GM19099 (cell line): ENCODE data around the gene LITAF.

Source experiments
- POLR2A ChIP-seq: IDR thresholded peaks from 3 replicates; pipeline ENCODE4 v1.6.1; 2011; ENCODE audit warnings: low read depth; ENCODE audit not compliant: insufficient read length; ENCODE audit errors: extremely low read depth

The LITAF gene

DNA sequence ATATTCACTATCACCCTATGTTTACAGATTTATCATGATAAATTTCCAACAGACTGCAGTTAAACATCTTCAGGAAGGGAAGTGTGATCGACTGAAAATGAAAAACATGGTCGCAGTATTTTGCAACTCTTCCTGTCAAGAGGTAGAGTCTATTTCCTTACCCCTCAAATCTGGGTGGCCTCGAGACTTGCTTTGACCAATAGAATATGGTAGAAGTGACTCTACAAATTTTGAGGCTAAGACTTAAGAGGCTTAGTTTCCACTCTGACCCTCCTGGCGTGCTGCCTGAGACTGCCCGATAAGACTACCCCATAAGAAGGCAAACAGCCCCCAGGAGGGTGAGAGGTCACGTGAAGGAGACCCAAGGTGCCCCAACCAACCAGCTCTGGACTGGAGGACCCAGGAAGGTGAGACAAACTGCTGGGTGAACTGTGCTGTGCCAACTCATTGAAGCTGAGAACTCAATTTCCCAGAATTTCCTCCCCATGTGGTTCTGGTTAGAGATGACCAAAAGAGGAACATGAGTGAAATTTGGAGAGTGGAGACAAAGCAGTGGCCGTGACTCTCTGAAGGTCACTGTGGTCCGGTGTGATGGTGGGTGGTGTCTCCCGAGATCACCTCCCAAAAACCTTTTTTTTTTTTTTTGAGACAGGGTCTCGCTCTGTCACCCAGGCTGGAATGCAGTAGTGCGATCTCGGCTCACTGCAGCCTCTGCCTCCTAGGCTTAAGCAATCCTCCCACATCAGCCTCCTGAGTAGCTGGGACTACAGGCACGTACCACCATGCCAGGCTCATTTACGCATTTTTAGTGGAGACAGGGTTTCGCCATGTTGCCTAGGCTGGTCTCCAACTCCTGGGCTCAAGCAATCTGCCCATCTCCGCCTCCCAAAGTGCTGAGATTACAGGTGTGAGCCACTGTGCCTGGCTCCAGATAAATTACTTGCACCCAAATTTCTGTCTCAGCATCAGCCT is 38.2 kb upstream of the LITAF start:
- no peak for TF ChIP-seq POLR2A

DNA sequence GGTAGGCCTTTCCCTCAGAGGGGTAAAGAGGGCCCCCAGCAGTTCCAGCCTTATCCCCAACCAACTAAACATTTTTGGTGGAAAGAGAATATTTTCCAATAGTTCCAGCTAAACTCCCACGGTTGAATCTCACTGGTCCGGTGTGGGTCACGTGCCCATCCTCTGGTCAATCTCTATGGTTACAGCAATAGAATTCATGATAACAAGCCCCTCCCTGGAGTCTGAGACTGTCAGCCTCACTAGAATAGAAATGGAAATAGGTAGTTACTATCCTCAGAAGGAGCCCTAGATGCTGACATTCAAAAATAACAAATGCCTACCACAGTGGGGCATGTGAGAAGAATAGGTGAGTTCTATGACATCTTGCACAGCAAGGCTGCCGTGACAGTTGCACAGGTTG is 37.5 kb upstream of the LITAF start:
- TF ChIP-seq POLR2A = no peak

DNA sequence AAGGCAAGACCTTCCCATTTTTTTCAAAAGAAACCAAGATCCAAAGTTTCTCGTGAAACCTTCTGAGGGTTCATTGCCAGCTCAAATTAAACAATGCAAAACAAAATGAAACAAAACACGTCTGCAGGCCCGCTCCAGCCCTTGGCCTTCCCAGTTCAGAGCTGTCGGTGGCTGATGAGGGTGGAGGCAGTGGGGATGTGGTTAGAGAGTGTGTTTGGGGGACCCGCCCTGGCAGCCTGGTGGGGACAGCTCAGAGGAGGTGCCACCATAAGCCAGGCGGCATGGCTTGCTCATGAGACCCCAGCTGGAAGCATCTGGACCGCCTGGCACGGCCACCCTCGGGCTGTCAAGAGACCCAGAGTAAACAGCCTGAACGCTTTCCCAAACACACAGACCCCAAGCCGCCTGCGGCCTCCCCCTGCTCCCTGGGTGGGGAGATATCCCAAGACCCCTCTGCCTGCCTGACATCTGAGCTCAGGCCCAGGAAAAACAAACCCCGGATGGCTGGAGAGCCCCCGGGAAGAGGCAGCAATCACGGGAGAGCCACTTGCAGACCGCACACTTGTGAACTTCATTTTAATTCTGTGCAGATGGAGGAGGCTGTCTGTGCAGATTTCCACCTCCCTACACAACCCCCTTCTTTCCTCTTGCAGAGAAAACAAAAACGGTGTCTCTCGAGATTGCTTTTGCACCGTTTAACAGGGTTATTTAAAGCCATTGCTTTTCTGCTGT is 35.4 kb upstream of the LITAF start:
- peak; percentile 27 for TF ChIP-seq POLR2A

DNA sequence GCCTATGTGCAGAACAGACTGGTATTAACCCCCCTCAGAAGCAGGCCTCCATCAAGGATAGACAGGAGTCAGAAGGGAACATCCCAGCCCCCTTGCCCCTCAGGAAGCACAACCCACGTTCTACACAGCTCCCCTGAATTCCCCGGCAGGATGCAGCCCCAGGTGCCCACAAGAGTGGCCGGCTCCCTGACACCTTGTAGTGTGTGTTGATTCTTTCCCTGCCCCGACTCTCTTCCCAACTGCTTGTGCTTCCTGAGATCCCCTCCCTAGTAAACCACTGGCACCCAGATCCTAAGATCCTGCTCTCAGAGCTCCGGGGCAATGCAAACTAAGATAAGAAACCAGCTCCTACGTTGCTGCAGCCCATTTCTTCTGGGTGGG is 34.8 kb upstream of the LITAF start:
- TF ChIP-seq POLR2A = no peak

GRCh38 chr16:11620243-11621003 is 33.7 kb upstream of the LITAF start:
- no peak for TF ChIP-seq POLR2A

DNA sequence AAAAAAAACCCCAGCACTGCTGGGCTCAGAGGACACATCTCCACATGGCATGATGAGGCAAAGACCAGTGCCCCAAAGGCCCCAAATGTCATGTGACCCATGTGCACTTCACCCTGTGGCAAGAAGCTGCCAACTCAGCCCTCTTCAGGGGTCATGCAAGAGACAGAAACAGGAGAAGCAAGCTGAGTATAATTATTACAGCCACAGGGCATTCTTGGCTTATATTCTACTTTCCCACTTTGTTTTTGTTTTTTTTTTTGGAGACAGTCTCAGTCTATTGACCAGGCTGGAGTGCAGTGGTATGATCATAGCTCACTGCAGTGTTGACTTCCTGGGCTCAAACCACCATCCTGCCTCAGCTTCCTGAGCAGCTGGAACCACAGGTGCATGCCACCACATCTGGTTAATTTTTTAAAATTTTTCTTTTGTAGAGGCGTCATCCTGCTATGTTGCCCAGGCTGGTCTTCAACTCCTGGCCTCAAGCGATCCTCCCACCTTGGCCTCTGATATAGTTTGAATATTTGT is 32.7 kb upstream of the LITAF start:
- TF ChIP-seq POLR2A = no peak

DNA sequence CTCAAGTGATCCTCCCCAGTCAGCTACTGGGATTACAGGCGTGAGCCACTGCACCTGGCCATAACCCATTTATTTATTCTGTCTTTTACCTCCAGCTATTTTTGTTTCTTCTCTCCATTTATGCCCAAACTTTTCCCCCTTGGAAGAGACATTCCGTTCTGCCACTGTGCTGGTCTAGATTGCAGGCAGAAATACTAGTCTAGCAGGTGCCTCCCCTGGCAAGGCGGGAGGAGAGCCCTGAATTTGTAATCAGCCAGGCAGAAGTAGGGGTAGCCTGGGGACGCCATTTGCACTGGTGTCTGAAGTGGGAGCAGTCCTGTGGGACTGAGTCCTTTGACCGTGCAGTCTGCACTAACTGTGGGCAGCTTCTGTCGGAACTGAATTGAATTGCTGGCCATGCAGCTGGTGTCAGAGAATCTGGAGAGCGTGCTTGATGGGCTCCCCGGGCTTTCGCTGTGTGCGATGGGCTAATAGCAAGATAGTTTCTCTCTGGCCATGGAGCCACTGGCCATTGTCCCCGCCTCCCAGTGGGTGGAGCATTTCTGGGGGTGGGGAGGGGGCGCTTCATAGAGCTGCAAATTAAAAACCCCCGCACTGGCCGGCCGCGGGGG is 31.5 kb upstream of the LITAF start:
- no peak for TF ChIP-seq POLR2A

DNA sequence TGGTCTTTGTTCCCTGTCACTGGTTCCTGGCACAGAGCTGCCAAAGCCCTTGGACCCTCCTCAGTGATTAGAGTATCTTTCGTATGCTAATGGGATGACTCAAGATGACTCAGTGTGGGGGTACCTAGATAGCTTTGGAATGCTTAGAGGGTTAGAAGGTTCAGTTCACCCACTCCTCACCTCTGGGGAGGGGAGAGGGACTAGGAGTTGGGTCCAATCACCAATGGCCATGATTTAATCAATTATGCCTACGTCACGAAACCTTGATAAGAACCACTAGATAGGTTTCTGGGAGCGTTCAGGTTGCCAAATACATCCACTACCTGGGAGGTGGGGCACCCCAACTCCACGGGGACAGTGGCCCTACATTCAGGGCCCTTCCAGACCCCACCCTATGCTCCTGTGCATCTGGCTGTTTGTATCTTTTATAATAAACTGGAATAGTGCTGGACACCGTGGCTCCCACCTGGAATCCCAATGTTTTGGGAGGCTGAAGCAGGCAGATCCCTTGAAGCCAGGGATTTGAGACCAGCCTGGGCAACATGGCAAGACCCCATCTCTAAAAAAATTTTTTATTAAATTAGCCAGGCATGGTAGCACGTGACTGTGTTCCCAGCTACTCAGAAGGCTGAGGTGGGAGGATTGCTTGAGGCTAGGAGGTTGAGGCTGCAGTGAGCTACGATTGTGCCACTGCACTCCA is 29.2 kb upstream of the LITAF start:
- no peak for TF ChIP-seq POLR2A

GRCh38 chr16:11614587-11615175 is 28.0 kb upstream of the LITAF start:
- no peak for TF ChIP-seq POLR2A

- no peak for TF ChIP-seq POLR2A
These were observed 26.9 kb upstream of the LITAF start for GRCh38 chr16:11613381-11614303.

GRCh38 chr16:11612665-11613025 is 25.9 kb upstream of the LITAF start:
- no peak for TF ChIP-seq POLR2A

DNA sequence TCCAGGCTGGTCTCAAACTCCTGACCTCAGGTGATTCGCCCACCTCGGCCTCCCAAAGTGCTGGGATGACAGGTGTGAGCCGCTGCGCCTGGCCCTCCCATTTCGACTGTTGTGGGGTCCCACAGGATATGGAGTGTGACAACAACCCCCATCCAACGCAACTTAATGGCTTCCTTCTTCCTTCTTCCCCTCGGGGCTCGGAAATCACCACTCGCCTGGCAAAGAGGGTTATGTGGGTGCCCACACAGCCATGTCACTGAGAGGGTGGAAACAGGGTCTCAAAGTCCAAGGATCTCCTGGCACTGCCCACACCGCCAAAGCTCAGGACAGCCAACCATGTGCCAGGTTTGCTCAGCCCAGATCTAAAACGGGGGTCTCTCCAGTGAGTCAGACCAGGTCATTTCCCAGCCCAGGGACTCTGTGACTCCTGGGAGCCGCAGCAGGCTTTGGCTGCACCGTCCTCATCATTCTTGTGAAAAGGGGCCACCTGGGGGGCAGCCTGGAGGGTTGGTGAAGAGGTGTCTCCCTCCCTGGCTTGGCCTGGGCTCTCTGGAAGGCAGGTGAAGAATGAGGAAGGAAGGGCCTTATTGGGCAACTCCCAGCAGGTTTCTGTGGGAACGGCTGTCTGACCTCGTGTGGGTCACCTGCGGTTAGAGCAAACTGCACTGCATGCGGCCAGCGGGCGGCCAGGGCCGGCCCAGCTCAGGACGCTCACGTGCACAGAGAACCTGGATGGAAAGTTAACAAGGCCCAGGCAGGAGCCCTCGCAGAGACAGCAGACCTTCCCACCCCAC is 25.3 kb upstream of the LITAF start:
- no peak for TF ChIP-seq POLR2A
